Mucosa of descending colon (tissue), 3 donors: ENCODE results near the gene MAPK8IP3. TPM values are rescaled to one million over a fixed set of nuclear protein-coding genes. Genes with fewer than 3 reads are reported as not detected.
A peak's percentile ranks its signal among the peaks of the same experiment; 100 is the strongest.

ENCODE experiments used
- ATAC-seq: fragments of 200-7000 bp; cut with Tn5 transposase; one replicate; pipeline ENCODE4 v1.9.1; 2020; ENCODE audit warnings: mild to moderate bottlenecking, moderate library complexity
- DNase-seq, 3 donors: peaks; one replicate each; pipeline ENCODE4 v3.0.0-alpha.2; 2020
- H3K36me3 ChIP-seq: fragments of 200-600 bp; one replicate; pipeline ENCODE4 v1.8.0; 2021; ENCODE audit warnings: low read depth, mild to moderate bottlenecking
- H3K4me1 ChIP-seq: fragments of 200-600 bp; one replicate; pipeline ENCODE4 v1.8.0; 2021; ENCODE audit warnings: low read depth, mild to moderate bottlenecking
- H3K4me3 ChIP-seq: fragments of 200-600 bp; one replicate; pipeline ENCODE4 v1.8.0; 2021; ENCODE audit warnings: mild to moderate bottlenecking
- H3K9me3 ChIP-seq: fragments of 200-600 bp; one replicate; pipeline ENCODE4 v1.8.0; 2021; ENCODE audit warnings: mild to moderate bottlenecking
- intact Hi-C, 2 donors: fragments of 100-400 bp; cut with DNase I in 1 of 2; cut with micrococcal nuclease in 1 of 2; formaldehyde crosslinking; loops; one replicate each; pipeline versions ENCODE4 v1.11.0 to v1.11.1; 2022; cut with DNase I, micrococcal nuclease
- total RNA-seq, 3 donors: library from RNA; stranded (reverse); fragmentation: NEBNext Ultra II Directional in 2 of 3; extraction: Animal tissue kit (Norgen Biotek cat#: 25700) in 2 of 3; gene quantifications; one replicate each; pipeline versions ENCODE4 v1.2.1 to v1.2.4, GENCODE V29; 2021 to 2023
- TF ChIP-seq, protein P1 (sequence below): fragments of 200-600 bp; IDR thresholded peaks from one replicate; pipeline ENCODE4 v1.8.0; 2022; ENCODE audit warnings: antibody characterized with exemption, mild to moderate bottlenecking
- donor health status: DM: no; HTN: no; CAD: no; lungs with moderate emphysema.
- donor health status: DM: no; HTN: no; CAD: no.
- donor health status: DM: no; HTN: yes; CAD: no.

Gene MAPK8IP3
- total RNA-seq, 3 donors from 2014 or later, result 76.2 to 82.5 (median 79.4) TPM

DNA sequence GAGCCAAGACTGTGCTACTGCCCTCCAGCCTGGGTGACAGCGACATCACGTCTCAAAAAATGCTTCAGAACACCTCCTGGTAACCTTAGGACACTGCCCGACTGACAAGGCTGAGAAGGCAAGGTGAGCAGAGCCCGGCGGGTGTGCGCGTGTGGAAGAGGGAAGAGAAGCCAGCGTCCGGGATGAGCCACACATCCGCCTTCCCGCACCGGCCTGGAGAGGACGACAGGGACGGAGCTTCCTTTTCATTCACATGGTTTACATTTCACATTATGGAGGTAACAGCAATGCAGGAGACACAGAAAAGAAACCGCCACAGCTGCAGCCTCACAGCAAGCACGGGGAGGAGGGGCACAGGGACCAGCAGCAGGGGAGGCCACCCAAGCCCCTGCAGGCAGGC, 104.1 kb downstream of the MAPK8IP3 start:
- Histone ChIP-seq H3K4me1 (no peaks in the 10 kb centered on the region), H3K36me3 (no peaks in the 10 kb centered on the region), H3K9me3 (no peaks in the 10 kb centered on the region), H3K4me3 (no peak overlapping the region)
- no peak for DNase-seq
- TF ChIP-seq, protein P1, sequence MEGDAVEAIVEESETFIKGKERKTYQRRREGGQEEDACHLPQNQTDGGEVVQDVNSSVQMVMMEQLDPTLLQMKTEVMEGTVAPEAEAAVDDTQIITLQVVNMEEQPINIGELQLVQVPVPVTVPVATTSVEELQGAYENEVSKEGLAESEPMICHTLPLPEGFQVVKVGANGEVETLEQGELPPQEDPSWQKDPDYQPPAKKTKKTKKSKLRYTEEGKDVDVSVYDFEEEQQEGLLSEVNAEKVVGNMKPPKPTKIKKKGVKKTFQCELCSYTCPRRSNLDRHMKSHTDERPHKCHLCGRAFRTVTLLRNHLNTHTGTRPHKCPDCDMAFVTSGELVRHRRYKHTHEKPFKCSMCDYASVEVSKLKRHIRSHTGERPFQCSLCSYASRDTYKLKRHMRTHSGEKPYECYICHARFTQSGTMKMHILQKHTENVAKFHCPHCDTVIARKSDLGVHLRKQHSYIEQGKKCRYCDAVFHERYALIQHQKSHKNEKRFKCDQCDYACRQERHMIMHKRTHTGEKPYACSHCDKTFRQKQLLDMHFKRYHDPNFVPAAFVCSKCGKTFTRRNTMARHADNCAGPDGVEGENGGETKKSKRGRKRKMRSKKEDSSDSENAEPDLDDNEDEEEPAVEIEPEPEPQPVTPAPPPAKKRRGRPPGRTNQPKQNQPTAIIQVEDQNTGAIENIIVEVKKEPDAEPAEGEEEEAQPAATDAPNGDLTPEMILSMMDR, result no peak
- intact Hi-C loops, result no loop called here
- no peak for ATAC-seq

DNA sequence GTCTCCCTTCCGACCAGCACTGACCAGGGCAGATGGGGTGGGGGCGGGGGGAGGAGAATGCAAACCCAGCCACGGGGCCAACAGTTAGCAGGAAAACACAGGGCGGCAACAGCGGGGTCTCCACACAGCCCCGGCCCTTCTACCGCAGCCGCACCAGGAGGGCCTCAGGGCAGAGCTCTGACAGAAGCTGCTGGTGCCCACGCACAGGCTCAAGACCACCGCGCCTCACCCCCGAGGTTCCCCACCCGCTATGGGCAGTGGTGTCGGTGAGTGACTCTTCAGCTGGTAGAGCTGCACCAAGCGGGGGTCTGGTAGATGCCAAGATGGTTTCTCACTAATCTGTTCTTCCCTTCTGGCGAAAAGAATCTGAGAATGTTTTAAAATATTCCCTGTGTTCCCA, 104.5 kb downstream of the MAPK8IP3 start:
- TF ChIP-seq, protein P1, result no peak
- DNase-seq, result no peak
- H3K36me3 ChIP-seq, result no peaks in the 10 kb centered on the region
- ATAC-seq, result no peak
- H3K4me1 ChIP-seq, result no peaks in the 10 kb centered on the region
- intact Hi-C loops, result no loop called here
- H3K9me3 ChIP-seq, result no peaks in the 10 kb centered on the region
- no peak overlapping the region for H3K4me3 ChIP-seq

DNA sequence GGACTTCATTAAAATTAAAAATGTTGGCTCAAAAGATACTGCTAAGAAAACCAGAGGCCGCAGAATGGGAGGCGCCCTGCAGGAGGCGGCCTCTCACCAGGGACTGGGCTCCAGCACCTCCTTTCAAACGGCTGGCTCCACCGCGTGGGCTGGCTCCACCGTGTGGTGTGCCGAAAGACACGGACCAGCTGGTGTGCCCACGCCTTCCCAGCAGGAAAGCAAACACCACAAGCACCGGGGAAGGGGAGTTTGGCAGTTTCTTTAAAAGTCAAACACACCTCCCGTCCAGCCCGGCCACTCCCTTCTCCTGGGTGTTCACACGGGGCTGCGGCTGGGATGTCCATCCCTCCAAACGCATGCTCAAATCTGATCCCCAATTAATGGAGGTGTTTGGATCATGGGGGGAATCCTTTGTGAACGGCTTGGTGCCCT, 106.8 kb downstream of the MAPK8IP3 start:
- DNase-seq (peak; percentile 76 to 80 (median 79)), ATAC-seq (peak; percentile 96)
- H3K36me3 ChIP-seq, result peaks cover 5% of the 10 kb centered on the region

DNA sequence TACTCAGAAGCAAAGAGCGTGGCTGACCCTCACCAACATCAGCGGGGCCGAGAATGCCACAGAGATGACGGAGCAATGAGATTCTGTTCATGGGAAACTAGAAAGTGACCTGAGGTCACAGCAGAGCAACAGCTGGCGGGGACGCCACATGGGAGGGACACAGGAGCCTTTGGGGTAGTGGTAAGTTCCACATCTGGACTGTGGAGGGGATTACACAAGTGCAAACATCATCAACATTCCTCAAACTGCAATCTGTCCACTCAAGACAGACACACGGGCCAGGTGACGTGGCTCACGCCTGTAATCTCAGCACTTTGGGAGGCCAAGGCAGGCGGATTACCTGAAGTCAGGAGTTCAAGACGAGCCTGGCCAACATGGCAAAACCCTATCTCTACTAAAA, 109.5 kb downstream of the MAPK8IP3 start:
- H3K4me3 ChIP-seq, result no peak overlapping the region
- intact Hi-C loops, result no loop called here
- H3K36me3 ChIP-seq, result peaks cover 5% of the 10 kb centered on the region
- no peaks in the 10 kb centered on the region for H3K9me3 ChIP-seq
- TF ChIP-seq, protein P1, result no peak
- no peaks in the 10 kb centered on the region for H3K4me1 ChIP-seq
- DNase-seq, result no peak
- no peak for ATAC-seq

More for the DNA sequence above, 106.8 kb downstream of the MAPK8IP3 start:
- TF ChIP-seq, protein P1, result peak; percentile 37
- Histone ChIP-seq H3K4me3 (no peak overlapping the region), H3K9me3 (no peaks in the 10 kb centered on the region), H3K4me1 (no peaks in the 10 kb centered on the region)
- intact Hi-C loops, result no loop called here

DNA sequence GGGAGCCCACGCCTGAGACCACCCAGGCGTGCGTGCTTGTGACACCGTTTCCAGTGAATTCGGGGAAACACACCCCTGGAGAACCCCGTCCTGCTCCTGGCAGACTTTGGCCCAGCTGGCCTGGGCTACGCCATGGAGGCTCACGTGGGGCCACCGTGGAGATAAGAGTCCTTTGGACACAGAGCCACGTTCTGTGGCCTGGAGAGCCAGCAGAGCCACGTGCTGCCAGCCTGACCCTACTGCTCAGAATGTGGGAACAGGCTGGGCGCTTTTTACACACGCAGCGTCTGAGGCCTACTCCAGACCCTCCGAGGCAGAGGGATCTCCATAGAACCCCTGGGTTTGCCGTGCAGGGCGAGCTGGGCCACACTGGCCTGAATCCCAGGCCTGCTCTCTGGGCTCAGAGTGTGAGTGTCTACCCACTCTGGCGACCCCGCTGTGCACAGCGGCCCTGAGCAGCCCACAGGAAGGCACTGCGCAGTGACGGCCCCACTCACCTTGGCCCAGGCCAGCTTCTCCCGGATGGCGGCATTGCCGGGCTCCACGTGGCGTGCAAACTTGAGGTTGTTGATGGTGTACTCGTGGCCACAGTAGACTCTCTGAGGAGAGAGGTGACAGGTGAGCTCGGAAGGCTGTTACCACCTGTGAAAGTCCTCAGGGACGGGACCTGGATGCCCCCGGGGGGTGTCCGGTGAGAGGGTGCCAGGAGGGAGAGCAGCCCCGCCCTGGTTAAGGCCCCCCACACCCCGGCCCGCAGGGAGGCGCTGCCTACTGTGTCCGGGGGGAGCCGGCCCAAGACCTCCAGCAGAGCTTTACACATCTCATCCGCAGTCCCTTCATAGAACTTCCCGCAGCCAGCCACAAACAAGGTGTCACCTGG, 110.6 kb downstream of the MAPK8IP3 start:
- intact Hi-C loops, result no loop called here
- Histone ChIP-seq H3K36me3 (peaks cover 5% of the 10 kb centered on the region), H3K4me3 (no peak overlapping the region), H3K9me3 (no peaks in the 10 kb centered on the region), H3K4me1 (no peaks in the 10 kb centered on the region)
- TF ChIP-seq, protein P1, result no peak
- ATAC-seq (no peak), DNase-seq (no peak)
